Inferior parietal cortex (tissue), 1 donor: ENCODE measurements around the gene TMEM214.

ENCODE experiments used
- DNase-seq: peaks from one replicate; pipeline ENCODE4 v3.0.0-alpha.2; 2016; ENCODE audit errors: extremely low spot score

Gene TMEM214

GRCh38 chr2:27084297-27085061 lies 51.7 kb downstream of the TMEM214 start:
- DNase-seq = no peak

GRCh38 chr2:27085062-27085672 lies 52.4 kb downstream of the TMEM214 start:
- DNase-seq = no peak

DNA sequence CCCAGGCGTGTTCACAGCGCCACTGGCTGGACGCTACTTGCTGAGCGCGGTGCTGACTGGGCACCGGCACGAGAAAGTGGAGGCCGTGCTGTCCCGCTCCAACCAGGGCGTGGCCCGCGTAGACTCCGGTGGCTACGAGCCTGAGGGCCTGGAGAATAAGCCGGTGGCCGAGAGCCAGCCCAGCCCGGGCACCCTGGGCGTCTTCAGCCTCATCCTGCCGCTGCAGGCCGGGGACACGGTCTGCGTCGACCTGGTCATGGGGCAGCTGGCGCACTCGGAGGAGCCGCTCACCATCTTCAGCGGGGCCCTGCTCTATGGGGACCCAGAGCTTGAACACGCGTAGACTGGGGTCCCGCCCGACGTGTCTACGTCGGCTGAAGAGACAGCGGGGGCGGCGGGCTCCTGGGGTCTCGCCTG lies 52.9 kb downstream of the TMEM214 start:
- peak; percentile 55 for DNase-seq

- DNase-seq = peak; percentile 94
Measured at GRCh38 chr2:27086090-27086723, 53.4 kb downstream of the TMEM214 start.

DNA sequence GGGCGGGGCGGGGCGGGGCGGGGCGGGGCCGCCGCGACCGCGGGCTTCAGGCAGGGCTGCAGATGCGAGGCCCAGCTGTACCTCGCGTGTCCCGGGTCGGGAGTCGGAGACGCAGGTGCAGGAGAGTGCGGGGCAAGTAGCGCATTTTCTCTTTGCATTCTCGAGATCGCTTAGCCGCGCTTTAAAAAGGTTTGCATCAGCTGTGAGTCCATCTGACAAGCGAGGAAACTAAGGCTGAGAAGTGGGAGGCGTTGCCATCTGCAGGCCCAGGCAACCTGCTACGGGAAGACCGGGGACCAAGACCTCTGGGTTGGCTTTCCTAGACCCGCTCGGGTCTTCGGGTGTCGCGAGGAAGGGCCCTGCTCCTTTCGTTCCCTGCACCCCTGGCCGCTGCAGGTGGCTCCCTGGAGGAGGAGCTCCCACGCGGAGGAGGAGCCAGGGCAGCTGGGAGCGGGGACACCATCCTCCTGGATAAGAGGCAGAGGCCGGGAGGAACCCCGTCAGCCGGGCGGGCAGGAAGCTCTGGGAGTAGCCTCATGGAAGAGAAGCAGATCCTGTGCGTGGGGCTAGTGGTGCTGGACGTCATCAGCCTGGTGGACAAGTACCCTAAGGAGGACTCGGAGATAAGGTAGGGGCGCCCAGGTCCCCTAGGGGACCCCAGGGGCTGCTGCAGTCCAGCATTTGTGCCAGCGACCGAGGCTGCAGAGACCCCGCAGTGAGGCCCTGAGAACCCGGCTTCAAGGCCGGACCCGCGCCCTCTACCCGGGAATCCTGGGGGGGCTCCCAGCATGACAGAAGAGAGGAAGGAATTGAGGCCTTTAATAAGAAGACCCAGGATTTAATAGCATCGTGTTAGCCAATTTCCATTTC lies 54.2 kb downstream of the TMEM214 start, which contains the start of gene KHK:
Gene KHK (plus strand): TSS at position 49 of the 870 bp plus-strand sequence. CDS start 488 bp downstream, at position 537.
- no peak for DNase-seq

GRCh38 chr2:27087823-27088410 lies 55.2 kb downstream of the TMEM214 start:
- no peak for DNase-seq

GRCh38 chr2:27088634-27089033 lies 55.9 kb downstream of the TMEM214 start:
- no peak for DNase-seq

DNA sequence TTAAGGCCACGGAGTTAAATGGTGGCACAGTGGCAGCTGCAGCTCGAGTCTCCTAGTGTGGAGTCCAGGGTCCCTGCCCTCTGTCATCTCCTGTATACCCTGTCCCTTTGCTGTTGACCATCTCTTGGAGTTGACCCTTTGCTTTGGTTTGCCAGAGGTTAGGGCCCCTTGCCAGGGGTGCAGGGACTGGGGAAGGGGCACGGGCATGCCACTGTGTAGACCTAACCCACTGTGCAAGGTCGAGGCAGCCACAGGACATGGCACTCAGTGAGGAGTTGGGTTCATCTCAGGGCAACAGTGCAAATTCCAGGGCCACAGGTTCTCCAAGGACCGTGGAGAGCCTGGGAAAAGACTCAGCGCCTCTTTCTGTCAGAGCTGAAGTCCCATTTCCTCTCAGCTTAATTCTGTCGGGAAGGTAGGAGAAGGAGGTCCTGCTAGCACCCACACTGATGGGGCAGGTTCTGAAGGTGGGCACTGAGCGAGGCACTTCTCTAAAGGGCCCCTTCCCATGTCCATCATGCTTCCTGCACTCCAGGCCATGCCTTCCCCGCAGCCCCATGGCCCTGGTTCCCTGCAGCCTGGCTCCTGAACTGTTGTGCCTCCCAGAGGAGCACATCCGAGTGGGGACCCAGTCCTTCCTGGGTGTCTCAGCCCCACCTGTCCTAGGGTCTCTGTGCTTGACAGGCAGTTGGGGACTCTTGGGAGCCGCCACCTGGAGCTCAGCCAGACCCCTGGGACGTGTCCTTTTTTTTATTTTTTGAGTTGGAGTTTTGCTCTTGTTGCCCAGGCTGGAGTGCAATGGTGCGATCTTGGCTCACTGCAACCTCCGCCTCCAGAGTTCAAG lies 56.6 kb downstream of the TMEM214 start:
- no peak for DNase-seq
